BJ (cell line): ENCODE data around the gene ZFYVE28. TPM values are rescaled to one million over a fixed set of nuclear protein-coding genes. Genes with fewer than 3 reads are reported as not detected.

ENCODE experiments used
- CTCF ChIA-PET: fragments of 350-600 bp; formaldehyde crosslinking; extraction: SDS; loops from one replicate; lab custom pipeline; 2021; ENCODE audit warnings: antibody characterized with exemption, inconsistent platforms; lab: Yijun Ruan, JAX
- POLR2A ChIA-PET: fragments of 300-600 bp; sonication (Branson Sonifier 250); formaldehyde crosslinking; extraction: SDS; loops from one replicate; lab custom pipeline; 2021; ENCODE audit warnings: antibody characterized with exemption; lab: Charles Lee
- DNase-seq: peaks from one replicate; pipeline ENCODE4 v3.0.0-alpha.2; 2011; ENCODE audit warnings: low read depth
- H3K27me3 ChIP-seq: 2 replicates; pipeline ENCODE4 v1.6.0; 2011; ENCODE audit warnings: low read length; ENCODE audit not compliant: control insufficient read depth, insufficient read depth
- H3K36me3 ChIP-seq: 2 replicates; pipeline ENCODE4 v1.5.1; 2011; ENCODE audit warnings: low read length; ENCODE audit not compliant: control insufficient read depth, insufficient read depth
- H3K4me3 ChIP-seq: 2 replicates; pipeline ENCODE4 v1.5.1; 2011; ENCODE audit warnings: low read depth, mild to moderate bottlenecking, control low read depth, low read length
- polyA plus RNA-seq: library from polyadenylated mRNA; depleted of rRNA; stranded (reverse); fragments of >200 nt; gene quantifications from 2 replicates; pipeline ENCODE4 v1.2.3, GENCODE V29; 2011
- TF ChIP-seq, protein P1 (sequence below): IDR thresholded peaks from 2 replicates; pipeline ENCODE4 v1.5.1; 2011; ENCODE audit warnings: low read depth, mild to moderate bottlenecking, control low read depth, inconsistent platforms, low read length, moderate library complexity; ENCODE audit not compliant: insufficient read depth

The ZFYVE28 gene
- polyA plus RNA-seq, 1 experiment = 4.4 TPM

DNA sequence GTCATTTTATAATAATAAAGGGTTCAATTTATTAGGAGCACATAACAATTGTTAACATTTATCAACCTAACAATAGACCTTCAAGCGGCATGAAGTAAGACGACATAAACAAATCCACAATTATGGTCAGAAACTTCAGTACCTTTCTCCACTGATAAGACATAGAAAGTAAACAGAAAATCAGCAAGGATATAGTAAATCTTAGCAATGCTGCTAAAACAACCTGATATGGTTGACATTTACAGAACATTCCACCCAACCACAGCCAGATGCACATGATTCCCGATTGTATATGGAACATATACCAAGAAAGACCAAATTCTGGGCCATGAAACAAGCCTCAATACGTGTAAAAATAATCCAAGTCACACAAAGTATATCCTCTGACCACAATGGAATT is 71.3 kb downstream of the ZFYVE28 start:
- Histone ChIP-seq H3K36me3 (no peaks in the 10 kb centered on the region), H3K27me3 (no peaks in the 10 kb centered on the region), H3K4me3 (no peak overlapping the region)
- TF ChIP-seq, protein P1, sequence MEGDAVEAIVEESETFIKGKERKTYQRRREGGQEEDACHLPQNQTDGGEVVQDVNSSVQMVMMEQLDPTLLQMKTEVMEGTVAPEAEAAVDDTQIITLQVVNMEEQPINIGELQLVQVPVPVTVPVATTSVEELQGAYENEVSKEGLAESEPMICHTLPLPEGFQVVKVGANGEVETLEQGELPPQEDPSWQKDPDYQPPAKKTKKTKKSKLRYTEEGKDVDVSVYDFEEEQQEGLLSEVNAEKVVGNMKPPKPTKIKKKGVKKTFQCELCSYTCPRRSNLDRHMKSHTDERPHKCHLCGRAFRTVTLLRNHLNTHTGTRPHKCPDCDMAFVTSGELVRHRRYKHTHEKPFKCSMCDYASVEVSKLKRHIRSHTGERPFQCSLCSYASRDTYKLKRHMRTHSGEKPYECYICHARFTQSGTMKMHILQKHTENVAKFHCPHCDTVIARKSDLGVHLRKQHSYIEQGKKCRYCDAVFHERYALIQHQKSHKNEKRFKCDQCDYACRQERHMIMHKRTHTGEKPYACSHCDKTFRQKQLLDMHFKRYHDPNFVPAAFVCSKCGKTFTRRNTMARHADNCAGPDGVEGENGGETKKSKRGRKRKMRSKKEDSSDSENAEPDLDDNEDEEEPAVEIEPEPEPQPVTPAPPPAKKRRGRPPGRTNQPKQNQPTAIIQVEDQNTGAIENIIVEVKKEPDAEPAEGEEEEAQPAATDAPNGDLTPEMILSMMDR = no peak
- ChIA-PET POLR2A (no interaction called here), CTCF (no interaction called here)
- no peak for DNase-seq

DNA sequence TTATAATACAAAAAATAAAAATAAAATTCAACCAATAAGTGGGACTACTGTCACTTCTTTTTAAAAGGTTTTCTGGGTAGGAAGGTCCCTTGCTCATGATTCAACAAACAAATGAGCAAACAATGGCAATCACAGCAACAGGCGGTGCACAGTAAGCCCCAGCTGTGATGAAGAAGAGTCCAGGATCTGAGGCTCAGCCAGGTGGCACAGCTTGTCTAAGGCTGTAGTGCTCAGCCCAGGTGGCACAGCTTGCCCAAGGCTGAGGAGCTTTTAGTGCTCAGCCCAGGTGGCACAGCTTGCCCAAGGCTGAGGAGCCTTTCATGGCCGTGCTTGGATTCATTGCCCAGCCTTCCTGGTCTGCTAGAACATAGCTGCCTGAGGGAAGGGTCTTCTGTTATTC is 75.0 kb downstream of the ZFYVE28 start:
- Histone ChIP-seq H3K4me3 (no peak overlapping the region), H3K36me3 (no peaks in the 10 kb centered on the region), H3K27me3 (no peaks in the 10 kb centered on the region)
- ChIA-PET CTCF (interaction anchor here (2.3 kb wide), 1 partner anchor 10 kb away, joined by 5 read pairs; no protein-coding TSS in a partner anchor), POLR2A (no interaction called here)
- no peak for DNase-seq
- TF ChIP-seq, protein P1 = no peak

DNA sequence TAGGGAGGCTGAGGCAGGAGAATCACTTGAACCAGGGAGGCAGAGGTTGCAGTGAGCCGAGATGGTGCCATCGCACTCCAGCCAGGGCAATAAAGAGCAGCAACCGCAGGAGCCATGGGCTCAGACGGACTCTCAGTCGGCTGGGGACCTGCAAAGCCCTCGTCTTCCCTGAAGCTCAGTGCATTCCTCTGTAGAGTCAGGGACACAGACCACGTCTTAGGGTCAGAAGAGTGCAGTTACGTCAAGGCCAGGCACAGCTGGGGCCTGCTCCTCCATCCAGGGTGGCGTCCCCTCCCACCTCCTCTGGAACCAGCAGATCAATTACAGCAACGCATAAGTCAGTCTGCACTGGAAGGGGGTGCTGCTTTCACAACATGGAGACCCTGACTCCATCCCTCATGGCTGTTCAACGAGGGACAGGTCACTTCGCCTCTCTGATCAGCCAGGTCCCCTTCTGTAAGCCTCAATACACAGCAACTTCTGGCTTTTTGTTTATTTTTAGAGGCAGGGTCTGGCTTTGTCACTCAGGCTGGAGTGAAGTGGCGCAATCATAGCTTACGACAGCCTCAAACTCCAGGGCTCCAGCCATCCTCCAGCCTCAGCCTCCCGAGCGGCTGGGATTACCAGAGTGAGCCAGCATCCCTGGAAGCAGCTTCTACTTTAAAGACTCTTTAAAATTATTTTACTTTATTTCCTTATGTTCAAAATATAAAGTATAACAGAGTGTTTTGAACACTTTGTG is 76.4 kb downstream of the ZFYVE28 start:
- Histone ChIP-seq H3K27me3 (no peaks in the 10 kb centered on the region), H3K36me3 (no peaks in the 10 kb centered on the region), H3K4me3 (no peak overlapping the region)
- TF ChIP-seq, protein P1 = no peak
- DNase-seq = no peak
- CTCF ChIA-PET = interaction anchor here (2.3 kb wide), 1 partner anchor 11 kb away, joined by 5 read pairs; no protein-coding TSS in a partner anchor
- POLR2A ChIA-PET = no interaction called here

DNA sequence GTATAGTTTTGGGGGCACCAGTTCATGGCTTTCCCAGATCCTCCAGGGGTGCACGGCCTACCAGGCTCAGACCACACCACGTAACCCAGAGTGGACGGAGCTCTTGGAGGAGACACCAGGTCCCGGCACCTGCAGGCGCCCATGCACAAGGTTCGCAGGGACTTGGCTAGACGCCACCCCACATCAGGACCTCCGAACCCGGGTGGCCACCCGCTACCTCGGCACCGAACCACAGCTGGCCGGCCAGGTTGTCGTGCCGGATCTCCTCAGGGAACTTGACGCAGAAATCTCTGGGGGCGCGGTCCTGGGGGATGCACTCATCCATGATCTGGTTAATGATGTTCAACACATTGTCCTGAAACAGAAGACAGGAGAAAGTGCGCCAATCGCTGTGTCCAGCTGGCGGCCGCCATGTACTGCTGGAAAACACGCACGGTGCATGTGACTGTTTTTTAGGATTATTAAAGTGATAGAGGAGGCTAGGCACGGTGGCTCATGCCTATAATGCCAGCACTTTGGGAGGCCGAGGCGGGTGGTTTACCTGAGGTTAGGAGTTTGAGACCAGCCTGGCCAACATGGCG is 77.1 kb downstream of the ZFYVE28 start:
- CTCF ChIA-PET = no interaction called here
- Histone ChIP-seq H3K4me3 (no peak overlapping the region), H3K36me3 (no peaks in the 10 kb centered on the region), H3K27me3 (no peaks in the 10 kb centered on the region)
- POLR2A ChIA-PET = no interaction called here
- DNase-seq = no peak
- TF ChIP-seq, protein P1 = no peak

DNA sequence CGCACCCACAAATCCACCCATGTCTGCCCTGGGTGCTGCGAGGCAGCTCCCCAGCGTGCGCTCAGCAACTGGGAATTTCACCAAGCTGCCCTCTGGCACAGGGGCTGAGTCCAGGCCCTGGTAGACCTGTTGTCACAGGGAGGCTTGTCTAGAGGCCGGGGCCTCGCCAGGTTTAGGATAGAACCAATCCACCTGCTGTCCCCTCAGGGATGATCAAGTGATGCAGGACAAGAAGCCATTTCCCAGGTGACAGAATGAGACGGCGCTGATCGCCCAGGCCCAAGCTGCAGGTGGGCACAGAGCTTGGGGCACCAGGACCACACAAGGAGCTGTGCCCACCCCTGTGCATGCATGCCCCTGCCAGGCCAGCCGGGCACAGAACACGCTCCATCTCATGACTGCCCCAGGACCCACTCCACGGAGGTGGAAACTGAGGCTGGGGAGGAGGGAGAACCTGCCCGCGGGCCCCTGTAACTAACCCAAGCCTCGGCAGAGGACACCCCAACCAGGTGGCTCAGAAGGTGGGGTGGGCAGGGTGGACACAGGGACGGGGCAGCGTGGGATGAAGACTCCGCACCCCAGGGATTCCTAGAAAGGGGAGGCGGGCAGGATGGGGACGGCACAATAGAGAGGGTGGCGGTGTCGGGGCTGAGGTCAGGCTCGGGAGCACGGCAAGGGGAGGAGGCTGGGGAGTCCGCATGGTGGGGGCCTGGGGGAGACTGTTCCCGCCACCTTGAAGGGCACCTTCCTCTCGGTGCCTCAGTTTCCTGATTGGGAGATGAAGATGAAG is 78.0 kb downstream of the ZFYVE28 start:
- ChIA-PET POLR2A (no interaction called here), CTCF (no interaction called here)
- TF ChIP-seq, protein P1 = no peak
- Histone ChIP-seq H3K27me3 (no peaks in the 10 kb centered on the region), H3K4me3 (no peak overlapping the region), H3K36me3 (no peaks in the 10 kb centered on the region; the same call in 1 of the 2 replicates)
- DNase-seq = no peak
